Gastroesophageal sphincter (tissue), 4 donors: Measurements from ENCODE around the gene VWA7. TPM values are rescaled to one million over a fixed set of nuclear protein-coding genes. Genes with fewer than 3 reads are reported as not detected.
A peak's percentile ranks its signal among the peaks of the same experiment; 100 is the strongest.

Source experiments
- ATAC-seq: fragments of 150-250 bp; one replicate; pipeline ENCODE4 v1.9.1; 2016; ENCODE audit warnings: mild to moderate bottlenecking, moderate library complexity
- H3K27ac ChIP-seq, 4 donors: fragments of 200-600 bp; sonication (generic) in 3 of 4; 1 replicate in 3 of 4; 2 replicates in 1 of 4; pipeline ENCODE4 v1.5.1; 2016 to 2019
- H3K27me3 ChIP-seq: fragments of 200-600 bp; sonication (generic); one replicate; pipeline ENCODE4 v1.5.1; 2019
- H3K36me3 ChIP-seq, 2 donors: fragments of 200-600 bp; sonication (generic); one replicate each; pipeline ENCODE4 v1.5.1; 2019; ENCODE audit warnings: control low read depth in 1 of 2
- H3K4me1 ChIP-seq, 3 donors: fragments of 200-600 bp; sonication (generic); 1 replicate in 2 of 3; 2 replicates in 1 of 3; pipeline ENCODE4 v1.5.1; 2016 to 2019; ENCODE audit warnings: control low read depth in 2 of 3
- H3K4me3 ChIP-seq, 2 donors: fragments of 200-600 bp; sonication (generic); one replicate each; pipeline ENCODE4 v1.5.1; 2019; ENCODE audit warnings: mild to moderate bottlenecking in 1 of 2, moderate library complexity in 1 of 2
- H3K9me3 ChIP-seq, 3 donors: fragments of 200-600 bp; sonication (generic); one replicate each; pipeline ENCODE4 v1.5.1; 2017 to 2019; ENCODE audit warnings: control low read depth in 2 of 3
- EP300 ChIP-seq: sonication (generic); formaldehyde crosslinking; IDR thresholded peaks from one replicate; pipeline ENCODE4 v1.6.1; 2017; ENCODE audit warnings: antibody characterized with exemption, mild to moderate bottlenecking
- POLR2A ChIP-seq, 2 donors: fragments of 450-650 bp; IDR thresholded peaks; one replicate each; pipeline ENCODE4 v1.6.1; 2017; ENCODE audit warnings: antibody characterized with exemption in 2 of 2, mild to moderate bottlenecking in 2 of 2, moderate library complexity in 1 of 2
- POLR2AphosphoS5 ChIP-seq: sonication (generic); formaldehyde crosslinking; IDR thresholded peaks from one replicate; pipeline ENCODE4 v1.6.1; 2017; ENCODE audit warnings: antibody characterized with exemption
- WGBS, 2 donors: methylation state at CpG; one replicate each; pipeline ENCODE4 v1.1.5; 2018; ENCODE audit warnings: low coverage in 1 of 2; 5-methylcytosine and 5-hydroxymethylcytosine counted together
- total RNA-seq, 4 donors: library from RNA; depleted of rRNA; stranded (reverse); fragments of >200 nt; gene quantifications; one replicate each; pipeline ENCODE4 v1.1.0, GENCODE V29; 2016
- TF ChIP-seq, protein P1 (sequence below), 4 experiments: fragments of 200-600 bp in 2 of 4; fragments of 450-650 bp in 2 of 4; sonication (generic) in 1 of 4; IDR thresholded peaks; one replicate each; pipeline ENCODE4 v1.5.1; 2017 to 2019; ENCODE audit warnings: antibody characterized with exemption in 4 of 4, mild to moderate bottlenecking in 2 of 4, moderate library complexity in 2 of 4

VWA7 gene
- total RNA-seq, 4 donors from 2014 or later: 0.12 to 0.54 (median 0.31) TPM

DNA sequence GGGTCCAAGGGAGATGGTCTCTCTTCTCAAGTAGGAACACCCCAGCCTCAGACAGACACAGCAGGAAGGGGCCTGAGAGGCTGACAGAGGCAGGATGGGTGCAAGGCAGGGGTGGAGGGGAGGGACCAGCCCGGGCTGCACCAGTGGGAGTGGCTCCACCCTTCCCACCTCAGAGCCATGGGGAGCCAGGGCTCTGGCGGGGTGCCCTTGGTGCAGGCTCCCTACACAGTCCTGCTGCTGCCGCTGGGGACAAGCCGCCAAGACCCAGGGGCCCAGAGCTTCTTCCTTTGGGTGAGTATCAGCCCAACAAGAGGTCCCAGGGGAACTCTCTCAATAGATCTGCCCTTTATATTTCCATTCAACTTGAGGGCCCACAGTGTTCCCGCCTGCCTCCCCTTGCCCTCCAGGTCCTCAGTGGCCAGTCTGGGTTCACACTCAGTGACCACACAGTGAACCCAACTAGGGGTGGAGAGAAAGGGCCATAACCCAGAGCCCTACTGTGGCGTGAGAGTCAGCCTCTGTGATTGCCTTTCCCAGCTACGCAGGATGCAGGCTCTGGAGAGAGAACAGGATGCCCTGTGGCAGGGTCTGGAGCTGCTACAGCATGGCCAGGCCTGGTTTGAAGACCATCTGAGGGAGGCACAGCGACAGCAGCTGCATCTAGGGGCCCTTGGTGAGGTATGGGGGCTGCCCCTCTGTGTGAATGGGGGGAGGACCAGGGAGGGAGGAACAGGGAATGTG is 14.1 kb downstream of the VWA7 start:
- peak; percentile 10 for ATAC-seq
- no peaks in the 10 kb centered on the region for H3K27me3 ChIP-seq

GRCh38 chr6:31762356-31762755 is 14.8 kb downstream of the VWA7 start, which contains the start of gene SAPCD1:
SAPCD1 (plus strand) TSS chr6:31762656; CDS start chr6:31763055, 399 bp downstream.
- H3K36me3 ChIP-seq: peaks cover 0 to 25% of the 10 kb centered on the region in 2 donors
- TF ChIP-seq POLR2AphosphoS5 (no peak), POLR2A (IDR thresholded peaks at IDR 0.05) (no peak), EP300 (no peak)
- TF ChIP-seq, protein P1, sequence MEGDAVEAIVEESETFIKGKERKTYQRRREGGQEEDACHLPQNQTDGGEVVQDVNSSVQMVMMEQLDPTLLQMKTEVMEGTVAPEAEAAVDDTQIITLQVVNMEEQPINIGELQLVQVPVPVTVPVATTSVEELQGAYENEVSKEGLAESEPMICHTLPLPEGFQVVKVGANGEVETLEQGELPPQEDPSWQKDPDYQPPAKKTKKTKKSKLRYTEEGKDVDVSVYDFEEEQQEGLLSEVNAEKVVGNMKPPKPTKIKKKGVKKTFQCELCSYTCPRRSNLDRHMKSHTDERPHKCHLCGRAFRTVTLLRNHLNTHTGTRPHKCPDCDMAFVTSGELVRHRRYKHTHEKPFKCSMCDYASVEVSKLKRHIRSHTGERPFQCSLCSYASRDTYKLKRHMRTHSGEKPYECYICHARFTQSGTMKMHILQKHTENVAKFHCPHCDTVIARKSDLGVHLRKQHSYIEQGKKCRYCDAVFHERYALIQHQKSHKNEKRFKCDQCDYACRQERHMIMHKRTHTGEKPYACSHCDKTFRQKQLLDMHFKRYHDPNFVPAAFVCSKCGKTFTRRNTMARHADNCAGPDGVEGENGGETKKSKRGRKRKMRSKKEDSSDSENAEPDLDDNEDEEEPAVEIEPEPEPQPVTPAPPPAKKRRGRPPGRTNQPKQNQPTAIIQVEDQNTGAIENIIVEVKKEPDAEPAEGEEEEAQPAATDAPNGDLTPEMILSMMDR (IDR thresholded peaks at IDR 0.05): no peak
- H3K4me1 ChIP-seq: peaks cover 0 to 19% (median 3%) of the 10 kb centered on the region in 3 donors
- WGBS, 2 donors: 64 to 67% methylated on average over 2 to 4 of the region's 4 CpGs
- no peaks in the 10 kb centered on the region for H3K27me3 ChIP-seq
- H3K27ac ChIP-seq: no peak within 1 kb of the TSS
- no peaks in the 10 kb centered on the region for H3K9me3 ChIP-seq
- H3K4me3 ChIP-seq: no peak within 1 kb of the TSS
- ATAC-seq: no peak

More for the DNA sequence above, 14.1 kb downstream of the VWA7 start:
- Histone ChIP-seq H3K4me3 (no peak overlapping the region), H3K4me1 (peaks cover 0 to 19% (median 3%) of the 10 kb centered on the region in 3 donors), H3K36me3 (peaks cover 0 to 25% of the 10 kb centered on the region in 2 donors), H3K9me3 (no peaks in the 10 kb centered on the region), H3K27ac (no peak overlapping the region)
- WGBS, 2 donors: 40 to 57% methylated on average over 1 to 3 of the region's 8 CpGs
- TF ChIP-seq EP300 (no peak), POLR2AphosphoS5 (no peak), POLR2A (IDR thresholded peaks at IDR 0.05) (no peak)
- TF ChIP-seq, protein P1 (IDR thresholded peaks at IDR 0.05): no peak

- WGBS, 2 donors: 92 to 94% methylated on average over 6 to 7 of the region's 8 CpGs
- H3K9me3 ChIP-seq: no peaks in the 10 kb centered on the region
- no peaks in the 10 kb centered on the region for H3K27me3 ChIP-seq
- H3K27ac ChIP-seq: no peak overlapping the region
- H3K4me3 ChIP-seq: no peak overlapping the region
- peaks cover 0 to 25% of the 10 kb centered on the region in 2 donors for H3K36me3 ChIP-seq
- TF ChIP-seq, protein P1 (IDR thresholded peaks at IDR 0.05): no peak
- TF ChIP-seq POLR2AphosphoS5: no peak
- ATAC-seq: no peak
- H3K4me1 ChIP-seq: peaks cover 0 to 15% (median 1%) of the 10 kb centered on the region in 3 donors
These were observed 15.8 kb downstream of the VWA7 start for GRCh38 chr6:31761343-31761742.

GRCh38 chr6:31760790-31761189 is 16.3 kb downstream of the VWA7 start:
- H3K27ac ChIP-seq: no peak overlapping the region
- WGBS, 2 donors: 95 to 96% methylated on average over 3 to 4 of the region's 5 CpGs
- no peak for ATAC-seq
- peaks cover 0 to 25% of the 10 kb centered on the region in 2 donors for H3K36me3 ChIP-seq
- peaks cover 0 to 10% (median 0%) of the 10 kb centered on the region in 3 donors for H3K4me1 ChIP-seq
- no peaks in the 10 kb centered on the region for H3K27me3 ChIP-seq
- no peaks in the 10 kb centered on the region for H3K9me3 ChIP-seq
- no peak for TF ChIP-seq EP300
- TF ChIP-seq, protein P1 (IDR thresholded peaks at IDR 0.05): no peak
- TF ChIP-seq POLR2AphosphoS5: no peak
- no peak for TF ChIP-seq POLR2A (IDR thresholded peaks at IDR 0.05)
- H3K4me3 ChIP-seq: no peak overlapping the region

DNA sequence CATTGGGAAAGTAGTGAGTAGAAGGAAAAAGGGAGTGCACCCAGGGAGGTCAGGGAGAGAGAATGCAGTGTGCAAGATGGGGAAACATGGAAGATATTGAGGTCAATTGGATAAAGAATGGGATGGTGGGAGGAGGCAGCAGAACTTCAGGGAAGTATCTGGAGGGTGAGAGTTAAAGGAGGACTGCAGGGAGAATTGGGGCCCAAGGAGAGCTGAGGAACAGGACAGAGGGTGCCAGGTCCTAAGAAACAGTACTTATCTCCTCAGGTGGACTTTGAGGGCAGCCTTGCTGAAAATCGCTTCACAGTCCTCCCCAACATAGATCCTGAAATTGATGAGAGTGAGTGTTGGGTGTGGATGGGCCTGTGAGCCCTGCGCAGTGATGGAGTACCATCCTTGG is 18.8 kb downstream of the VWA7 start:
- Histone ChIP-seq H3K27me3 (no peaks in the 10 kb centered on the region), H3K4me1 (peaks cover 0 to 2% (median 0%) of the 10 kb centered on the region in 3 donors), H3K4me3 (no peak overlapping the region), H3K27ac (no peak overlapping the region), H3K9me3 (no peaks in the 10 kb centered on the region), H3K36me3 (peaks cover 0 to 25% of the 10 kb centered on the region in 2 donors)
- ATAC-seq: no peak
- WGBS, 2 donors: 100% methylated on average over 1 to 2 of the region's 2 CpGs
- TF ChIP-seq, protein P1 (IDR thresholded peaks at IDR 0.05): no peak
- TF ChIP-seq POLR2A (IDR thresholded peaks at IDR 0.05) (no peak), EP300 (no peak), POLR2AphosphoS5 (no peak)
